AG08396 (cell line): Measurements from ENCODE around the gene TMCO1.
"Not testable (repeated sequence)": the region's sequence is repeated elsewhere in the genome, so short reads cannot be mapped to it uniquely, and the experiment has no call there.

Source experiments
- DNase-seq: peaks from one replicate; pipeline ENCODE4 v3.0.0; 2012; ENCODE audit warnings: low spot score, mixed read lengths

Gene TMCO1

GRCh38 chr1:165768513-165769394 is at the start of gene TMCO1:
Gene TMCO1 (minus strand): TSS chr1:165768868. CDS start chr1:165768751, 117 bp downstream.
- peak; percentile 96 for DNase-seq

- no peak for DNase-seq
These were observed 48.3 kb upstream of the TMCO1 start for GRCh38 chr1:165816826-165817497.

GRCh38 chr1:165816157-165816556 is 47.5 kb upstream of the TMCO1 start:
- no peak for DNase-seq

- DNase-seq: peak; percentile 48
These were observed 47.1 kb upstream of the TMCO1 start for GRCh38 chr1:165815725-165816124.

- DNase-seq: no peak
These were observed 38.9 kb upstream of the TMCO1 start for GRCh38 chr1:165807613-165808012.

- DNase-seq: not testable (repeated sequence)
These were observed 35.8 kb upstream of the TMCO1 start for GRCh38 chr1:165804513-165804912.

GRCh38 chr1:165799387-165799786 is 30.7 kb upstream of the TMCO1 start:
- DNase-seq: no peak

GRCh38 chr1:165795894-165796293 is 27.2 kb upstream of the TMCO1 start:
- no peak for DNase-seq

- no peak for DNase-seq
These were observed 25.3 kb upstream of the TMCO1 start for GRCh38 chr1:165793951-165794350.

- no peak for DNase-seq
These were observed 19.1 kb upstream of the TMCO1 start for GRCh38 chr1:165787741-165788140.

- not testable (repeated sequence) for DNase-seq
These were observed 14.9 kb upstream of the TMCO1 start for GRCh38 chr1:165783519-165783918.

GRCh38 chr1:165778197-165778596 is 9.5 kb upstream of the TMCO1 start:
- DNase-seq: not testable (repeated sequence)

- peak; percentile 38 for DNase-seq
These were observed 4.8 kb upstream of the TMCO1 start for GRCh38 chr1:165773324-165773965.

GRCh38 chr1:165772739-165773138 is 4.1 kb upstream of the TMCO1 start:
- no peak for DNase-seq

- no peak for DNase-seq
These were observed 4.4 kb downstream of the TMCO1 start for GRCh38 chr1:165764277-165764676.

- no peak for DNase-seq
These were observed 5.2 kb downstream of the TMCO1 start for GRCh38 chr1:165763442-165763841.

GRCh38 chr1:165762725-165763124 is 5.9 kb downstream of the TMCO1 start:
- DNase-seq: no peak

- no peak for DNase-seq
These were observed 9.6 kb downstream of the TMCO1 start for GRCh38 chr1:165759095-165759494.

- DNase-seq: no peak
These were observed 13.2 kb downstream of the TMCO1 start for GRCh38 chr1:165755393-165756010.

- no peak for DNase-seq
These were observed 14.7 kb downstream of the TMCO1 start for GRCh38 chr1:165753934-165754333.

- DNase-seq: no peak
These were observed 20.1 kb downstream of the TMCO1 start for GRCh38 chr1:165748550-165748949.
